ENCODE measurements around the gene PLEKHS1. TPM values are rescaled to one million over a fixed set of nuclear protein-coding genes. Genes with fewer than 3 reads are reported as not detected.
"Not testable (repeated sequence)": the region's sequence is repeated elsewhere in the genome, so short reads cannot be mapped to it uniquely, and the experiment has no call there.

PLEKHS1 gene
- total RNA-seq, 1 donor from 2014 or later, result 0.22 TPM

- intact Hi-C loops (cut with micrococcal nuclease), result no loop called here
Measured at GRCh38 chr10:113739577-113739976, 11.9 kb upstream of the PLEKHS1 start.

GRCh38 chr10:113740850-113741249, 10.6 kb upstream of the PLEKHS1 start:
- intact Hi-C loops (cut with micrococcal nuclease), result no loop called here

GRCh38 chr10:113742466-113742865, 9.0 kb upstream of the PLEKHS1 start:
- intact Hi-C loops (cut with micrococcal nuclease), result no loop called here

DNA sequence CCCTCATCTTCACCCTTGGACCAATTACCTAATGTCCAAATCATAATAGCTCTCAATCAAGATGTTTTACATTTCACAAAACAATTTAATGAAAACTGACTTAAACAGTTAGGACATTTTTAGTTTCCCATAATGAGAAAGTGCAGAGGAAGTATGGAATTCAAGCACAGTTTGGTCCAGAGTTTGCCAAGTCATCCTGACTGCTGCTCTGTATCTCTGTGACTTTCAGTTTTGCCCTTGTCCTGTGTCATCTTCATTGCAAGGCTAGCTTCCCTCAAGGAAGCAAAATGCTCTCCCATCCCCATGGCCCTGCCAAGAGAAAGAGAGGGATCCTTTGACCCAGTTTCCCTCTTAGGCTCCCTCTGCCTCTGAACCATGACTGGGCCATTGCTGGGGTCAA, 7.9 kb upstream of the PLEKHS1 start:
- intact Hi-C loops (cut with micrococcal nuclease), result no loop called here

- intact Hi-C loops (cut with micrococcal nuclease), result no loop called here
Measured at GRCh38 chr10:113745374-113745773, 6.1 kb upstream of the PLEKHS1 start.

DNA sequence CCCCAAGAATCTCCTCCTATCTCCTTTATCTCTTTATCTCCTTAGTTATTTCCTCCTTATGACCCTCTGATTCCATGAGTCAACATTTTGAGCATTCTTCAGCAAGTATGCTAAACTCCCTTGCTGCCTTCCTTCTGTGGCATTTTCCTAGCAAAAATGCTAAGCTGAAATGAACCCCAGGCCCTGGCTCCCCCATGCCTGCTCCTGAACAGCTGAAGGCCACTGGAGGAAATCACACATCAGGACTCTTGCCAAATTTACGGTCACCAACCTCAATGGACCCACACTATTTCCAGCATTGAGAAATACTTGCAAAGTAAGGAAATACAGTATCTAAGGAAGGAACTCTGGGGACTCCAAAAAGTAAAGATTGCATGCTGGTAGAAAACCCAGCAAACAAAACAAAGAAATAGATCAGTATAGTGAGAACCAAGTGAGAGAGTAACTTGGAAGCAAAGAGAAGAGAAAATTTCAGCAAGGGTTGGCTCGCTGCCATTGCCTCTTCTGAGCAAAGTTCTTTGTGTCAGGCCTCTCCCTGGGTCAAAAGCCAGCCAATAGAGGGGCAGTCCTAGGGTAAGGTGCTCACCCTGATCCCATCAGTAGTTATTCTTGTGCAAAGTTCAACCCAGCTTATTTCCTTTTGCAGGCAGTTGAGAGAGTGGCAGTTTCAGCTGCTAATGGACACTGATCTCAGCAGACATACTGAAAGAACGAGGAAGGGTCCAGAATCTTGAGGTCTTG, 5.1 kb upstream of the PLEKHS1 start:
- intact Hi-C loops (cut with micrococcal nuclease), result no loop called here

GRCh38 chr10:113752553-113752952, 1.1 kb downstream of the PLEKHS1 start:
- intact Hi-C loops (cut with micrococcal nuclease), result no loop called here

GRCh38 chr10:113753020-113753692, 1.7 kb downstream of the PLEKHS1 start:
- intact Hi-C loops (cut with micrococcal nuclease), result no loop called here

GRCh38 chr10:113754125-113754524, 2.6 kb downstream of the PLEKHS1 start:
- intact Hi-C loops (cut with micrococcal nuclease), result no loop called here

- intact Hi-C loops (cut with micrococcal nuclease), result no loop called here
Measured at GRCh38 chr10:113754768-113755167, 3.3 kb downstream of the PLEKHS1 start.

- intact Hi-C loops (cut with micrococcal nuclease), result no loop called here
Measured at GRCh38 chr10:113756940-113757543, 5.6 kb downstream of the PLEKHS1 start.

GRCh38 chr10:113762083-113762482, 10.6 kb downstream of the PLEKHS1 start:
- intact Hi-C loops (cut with micrococcal nuclease), result no loop called here

DNA sequence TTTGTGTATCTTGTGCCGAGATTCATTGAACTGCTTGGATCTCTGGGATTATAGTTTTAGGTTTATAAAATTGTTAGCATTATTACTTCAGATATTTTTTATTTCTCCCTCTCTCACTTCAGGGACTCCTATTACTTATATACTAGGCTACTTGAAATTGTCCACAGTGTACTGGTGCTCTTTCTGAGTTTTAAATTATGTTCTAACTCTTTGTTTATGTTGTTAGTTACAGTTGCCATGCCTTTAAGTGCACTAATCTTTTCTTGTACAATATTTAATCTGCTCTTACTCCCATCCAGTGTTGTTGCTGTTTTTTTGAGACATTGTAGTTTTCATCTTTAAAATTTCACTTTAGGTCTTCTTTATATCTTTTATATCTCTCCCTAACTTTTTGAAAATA, 13.1 kb downstream of the PLEKHS1 start:
- intact Hi-C loops (cut with micrococcal nuclease), result no loop called here

DNA sequence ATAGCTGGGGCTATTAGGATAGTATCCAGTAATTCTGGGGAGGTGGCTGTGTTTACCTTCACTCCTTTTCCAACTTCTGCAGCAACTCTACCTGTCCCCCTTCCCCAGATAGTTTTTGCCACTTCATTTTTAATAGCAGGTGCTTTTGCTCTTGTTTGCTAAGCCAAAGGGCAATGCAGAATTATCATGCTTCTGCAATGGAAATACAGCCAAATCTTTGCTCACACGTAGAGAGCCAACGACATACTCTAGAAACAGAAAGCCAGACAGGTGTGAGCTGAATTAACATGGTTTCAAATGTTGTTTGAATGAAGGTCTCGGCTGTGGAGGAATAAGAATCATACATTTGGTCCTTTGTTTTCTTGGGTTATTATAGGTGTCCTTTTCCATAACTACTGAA, 14.4 kb downstream of the PLEKHS1 start:
- intact Hi-C loops (cut with micrococcal nuclease), result no loop called here

GRCh38 chr10:113767222-113767621, 15.7 kb downstream of the PLEKHS1 start:
- intact Hi-C loops (cut with micrococcal nuclease), result no loop called here

- intact Hi-C loops (cut with micrococcal nuclease), result no loop called here
Measured at GRCh38 chr10:113770346-113770745, 18.9 kb downstream of the PLEKHS1 start.

GRCh38 chr10:113771131-113771530, 19.6 kb downstream of the PLEKHS1 start:
- intact Hi-C loops (cut with micrococcal nuclease), result not testable (repeated sequence)

DNA sequence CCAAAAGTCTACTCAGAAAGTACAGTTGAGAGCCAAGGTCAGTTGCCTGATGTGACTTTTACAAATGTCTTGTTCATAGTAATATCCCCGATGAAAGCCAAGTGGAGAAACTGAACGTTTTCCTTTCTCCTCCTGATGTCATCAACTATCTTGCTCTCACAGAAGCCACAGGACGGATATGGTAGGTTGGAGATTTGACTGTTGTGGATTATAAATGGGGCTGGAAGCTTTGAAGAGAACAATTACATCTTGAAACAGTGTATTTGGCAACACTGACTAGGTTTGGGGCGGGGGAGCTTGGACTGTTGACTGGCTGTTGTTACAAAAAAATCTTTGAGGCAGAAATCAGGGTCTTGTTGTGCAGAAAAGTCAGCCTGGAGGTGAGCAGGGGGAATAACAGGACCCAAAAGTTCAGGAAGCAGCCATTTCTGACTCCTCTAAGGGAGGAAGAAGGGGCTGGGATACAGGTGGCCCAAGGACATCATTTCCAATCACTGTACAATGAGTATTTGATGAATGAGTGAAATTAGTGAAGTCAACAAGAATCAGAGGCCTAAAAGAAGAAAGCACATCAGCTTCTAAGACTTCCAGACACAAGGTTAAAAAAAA, 24.3 kb downstream of the PLEKHS1 start:
- intact Hi-C loops (cut with micrococcal nuclease), result no loop called here

GRCh38 chr10:113776553-113776952, 25.1 kb downstream of the PLEKHS1 start:
- intact Hi-C loops (cut with micrococcal nuclease), result no loop called here

GRCh38 chr10:113780681-113781250, 29.3 kb downstream of the PLEKHS1 start:
- intact Hi-C loops (cut with micrococcal nuclease), result no loop called here

GRCh38 chr10:113782367-113782766, 30.9 kb downstream of the PLEKHS1 start:
- intact Hi-C loops (cut with micrococcal nuclease), result no loop called here
